Gastroesophageal sphincter (tissue), 4 donors: ENCODE measurements around the gene COG1. TPM values are rescaled to one million over a fixed set of nuclear protein-coding genes. Genes with fewer than 3 reads are reported as not detected.

Experiments
- ATAC-seq: fragments of 150-250 bp; one replicate; pipeline ENCODE4 v1.9.1; 2016; ENCODE audit warnings: mild to moderate bottlenecking, moderate library complexity
- H3K27ac ChIP-seq, 4 donors: fragments of 200-600 bp; sonication (generic) in 3 of 4; 1 replicate in 3 of 4; 2 replicates in 1 of 4; pipeline ENCODE4 v1.5.1; 2016 to 2019
- H3K27me3 ChIP-seq: fragments of 200-600 bp; sonication (generic); one replicate; pipeline ENCODE4 v1.5.1; 2019
- H3K36me3 ChIP-seq, 2 donors: fragments of 200-600 bp; sonication (generic); one replicate each; pipeline ENCODE4 v1.5.1; 2019; ENCODE audit warnings: control low read depth in 1 of 2
- H3K4me1 ChIP-seq, 3 donors: fragments of 200-600 bp; sonication (generic); 1 replicate in 2 of 3; 2 replicates in 1 of 3; pipeline ENCODE4 v1.5.1; 2016 to 2019; ENCODE audit warnings: control low read depth in 2 of 3
- H3K4me3 ChIP-seq, 2 donors: fragments of 200-600 bp; sonication (generic); one replicate each; pipeline ENCODE4 v1.5.1; 2019; ENCODE audit warnings: mild to moderate bottlenecking in 1 of 2, moderate library complexity in 1 of 2
- H3K9me3 ChIP-seq, 3 donors: fragments of 200-600 bp; sonication (generic); one replicate each; pipeline ENCODE4 v1.5.1; 2017 to 2019; ENCODE audit warnings: control low read depth in 2 of 3
- CTCF ChIP-seq, 4 experiments: fragments of 200-600 bp in 2 of 4; fragments of 450-650 bp in 2 of 4; sonication (generic) in 1 of 4; IDR thresholded peaks; one replicate each; pipeline ENCODE4 v1.5.1; 2017 to 2019; ENCODE audit warnings: antibody characterized with exemption in 4 of 4, mild to moderate bottlenecking in 2 of 4, moderate library complexity in 2 of 4
- EP300 ChIP-seq: sonication (generic); formaldehyde crosslinking; IDR thresholded peaks from one replicate; pipeline ENCODE4 v1.6.1; 2017; ENCODE audit warnings: antibody characterized with exemption, mild to moderate bottlenecking
- POLR2A ChIP-seq, 2 donors: fragments of 450-650 bp; IDR thresholded peaks; one replicate each; pipeline ENCODE4 v1.6.1; 2017; ENCODE audit warnings: antibody characterized with exemption in 2 of 2, mild to moderate bottlenecking in 2 of 2, moderate library complexity in 1 of 2
- POLR2AphosphoS5 ChIP-seq: sonication (generic); formaldehyde crosslinking; IDR thresholded peaks from one replicate; pipeline ENCODE4 v1.6.1; 2017; ENCODE audit warnings: antibody characterized with exemption
- WGBS, 2 donors: methylation state at CpG; one replicate each; pipeline ENCODE4 v1.1.5; 2018; ENCODE audit warnings: low coverage in 1 of 2; 5-methylcytosine and 5-hydroxymethylcytosine counted together
- total RNA-seq, 4 donors: library from RNA; depleted of rRNA; stranded (reverse); fragments of >200 nt; gene quantifications; one replicate each; pipeline ENCODE4 v1.1.0, GENCODE V29; 2016

Gene COG1
- total RNA-seq, 4 donors from 2014 or later = 16.2 to 33.0 (median 27.3) TPM

GRCh38 chr17:73194514-73195222 lies 1.8 kb downstream of the COG1 start:
- H3K27me3 ChIP-seq = no peaks in the 10 kb centered on the region
- H3K27ac ChIP-seq = no peak overlapping the region
- H3K4me1 ChIP-seq = peaks cover 0 to 39% (median 5%) of the 10 kb centered on the region in 3 donors
- TF ChIP-seq POLR2AphosphoS5 = no peak
- no peak for TF ChIP-seq CTCF (IDR thresholded peaks at IDR 0.05)
- no peak for TF ChIP-seq EP300
- no peak for TF ChIP-seq POLR2A (IDR thresholded peaks at IDR 0.05)
- no peaks in the 10 kb centered on the region for H3K9me3 ChIP-seq
- H3K4me3 ChIP-seq = no peak overlapping the region
- no peak for ATAC-seq
- 76 to 85% methylated on average over 12 to 18 of the region's 22 CpGs for WGBS, 2 donors
- peaks cover 0 to 35% of the 10 kb centered on the region in 2 donors for H3K36me3 ChIP-seq

- no peak for ATAC-seq
- H3K27me3 ChIP-seq = no peaks in the 10 kb centered on the region
- H3K4me1 ChIP-seq = peaks cover 0 to 41% (median 5%) of the 10 kb centered on the region in 3 donors
- no peak overlapping the region for H3K4me3 ChIP-seq
- peaks cover 0 to 54% of the 10 kb centered on the region in 2 donors for H3K36me3 ChIP-seq
- TF ChIP-seq POLR2AphosphoS5 (no peak), CTCF (IDR thresholded peaks at IDR 0.05) (peak in 2 of 4 experiments; percentile 9 to 26), EP300 (no peak), POLR2A (IDR thresholded peaks at IDR 0.05) (no peak)
- H3K9me3 ChIP-seq = no peaks in the 10 kb centered on the region
- 60 to 66% methylated on average over 3 to 13 of the region's 13 CpGs for WGBS, 2 donors
- H3K27ac ChIP-seq = no peak overlapping the region
Observed at GRCh38 chr17:73196500-73196899, 3.6 kb downstream of the COG1 start.

GRCh38 chr17:73197161-73197560 lies 4.3 kb downstream of the COG1 start:
- Histone ChIP-seq H3K4me3 (no peak overlapping the region), H3K9me3 (no peaks in the 10 kb centered on the region), H3K27me3 (no peaks in the 10 kb centered on the region), H3K36me3 (peaks cover 0 to 60% of the 10 kb centered on the region in 2 donors), H3K27ac (no peak overlapping the region), H3K4me1 (peaks cover 0 to 39% (median 5%) of the 10 kb centered on the region in 3 donors)
- TF ChIP-seq EP300 = no peak
- no peak for TF ChIP-seq POLR2A (IDR thresholded peaks at IDR 0.05)
- TF ChIP-seq POLR2AphosphoS5 = no peak
- no peak for TF ChIP-seq CTCF (IDR thresholded peaks at IDR 0.05)
- 85 to 100% methylated on average over 1 to 4 of the region's 5 CpGs for whole genome bisulfite sequencing, 2 donors
- ATAC-seq = no peak

- Histone ChIP-seq H3K9me3 (no peaks in the 10 kb centered on the region), H3K4me1 (peaks cover 0 to 48% (median 5%) of the 10 kb centered on the region in 3 donors), H3K27ac (no peak overlapping the region), H3K27me3 (no peaks in the 10 kb centered on the region), H3K36me3 (peaks cover 0 to 72% of the 10 kb centered on the region in 2 donors), H3K4me3 (no peak overlapping the region)
- 92 to 93% methylated on average over 9 of the region's 9 CpGs for WGBS, 2 donors
- no peak for ATAC-seq
- TF ChIP-seq POLR2AphosphoS5 (no peak), CTCF (IDR thresholded peaks at IDR 0.05) (no peak), EP300 (no peak), POLR2A (IDR thresholded peaks at IDR 0.05) (no peak)
Observed at GRCh38 chr17:73198201-73198929, 5.5 kb downstream of the COG1 start.
